ENCODE data around the gene TIMM10. TPM values are rescaled to one million over a fixed set of nuclear protein-coding genes. Genes with fewer than 3 reads are reported as not detected.

TIMM10 gene
- total RNA-seq = 10 to 100 TPM; 82.4 to 86.1 TPM

DNA sequence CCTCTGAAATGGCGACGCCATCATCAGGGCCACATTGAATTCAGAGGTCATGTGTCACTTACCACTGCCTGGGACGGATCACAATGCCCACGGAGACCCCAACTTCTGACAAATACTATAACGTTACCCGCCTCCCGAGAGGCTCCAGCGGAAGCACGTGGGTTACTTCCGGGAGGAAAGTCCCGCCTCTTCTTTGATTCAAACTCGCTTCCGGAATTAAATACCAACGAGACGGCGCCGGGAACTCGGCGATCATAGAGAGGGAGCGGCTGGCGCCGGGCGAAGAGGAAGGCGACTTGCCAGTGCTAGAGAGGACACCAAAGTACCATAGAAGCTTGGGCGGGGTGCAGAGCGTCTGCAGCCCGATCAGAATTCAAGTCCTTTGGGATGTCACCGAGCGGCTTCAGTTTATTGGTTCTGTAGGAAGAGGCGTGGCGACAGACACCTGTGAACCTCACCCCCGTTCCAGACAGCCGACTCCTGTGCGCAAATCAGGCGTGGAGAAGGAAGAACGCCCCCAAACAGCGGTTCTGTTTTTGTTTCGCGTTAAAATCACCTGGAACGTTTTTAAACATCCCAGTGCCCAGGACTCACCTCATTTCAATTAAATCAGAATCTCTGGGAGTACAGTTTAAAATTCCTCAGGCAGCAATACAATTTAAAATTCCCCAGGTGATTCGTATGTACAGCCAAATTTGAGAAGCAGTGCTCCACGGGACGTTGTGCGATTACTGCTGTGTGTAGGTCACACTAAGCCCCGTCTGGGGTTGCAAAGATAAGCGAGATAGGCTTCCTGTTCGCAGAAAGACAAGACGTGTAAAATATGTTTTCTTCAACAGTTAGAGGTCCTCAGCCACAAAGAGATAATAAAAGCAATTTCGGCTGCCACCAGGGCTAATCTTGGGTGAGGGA, at the start of gene TIMM10:
TSS of gene TIMM10 (minus strand) at position 159 of the 912 bp plus-strand sequence. CDS start 565 bp downstream, outside the sequence.
- Mint-ChIP-seq H3K27me3 (no peaks in the 10 kb centered on the region), H3K4me1 (peaks cover 44% of the 10 kb centered on the region), H3K4me3 (peak within 1 kb of the TSS; percentile 84), H3K36me3 (ENCODE audit: low read depth) (peaks cover 26% of the 10 kb centered on the region), H3K9me3 (no peaks in the 10 kb centered on the region), H3K27ac (peak within 1 kb of the TSS; percentile 90)
- CTCF ChIA-PET = interaction anchor here (1.0 to 10.9 kb wide), 10 partner anchors 15 to 270 kb away, joined by 3 to 296 read pairs (median 8); partner anchors contain the start of genes RTN4RL2 and SLC43A1
- DNase-seq = peak; percentile 96
- POLR2A ChIA-PET = interaction anchor here (0.7 to 8.1 kb wide), 9 partner anchors 15 to 211 kb away, joined by 3 to 58 read pairs (median 4); partner anchors contain the start of genes MED19, RTN4RL2, SELENOH and SLC43A1

GRCh38 chr11:57574061-57574460, 43.5 kb upstream of the TIMM10 start:
- no peak for DNase-seq
- no peaks in the 10 kb centered on the region for H3K36me3 Mint-ChIP-seq (ENCODE audit: low read depth)
- H3K27ac Mint-ChIP-seq = no peak overlapping the region
- peaks cover under 1% of the 10 kb centered on the region for H3K4me1 Mint-ChIP-seq
- H3K9me3 Mint-ChIP-seq = no peaks in the 10 kb centered on the region
- POLR2A ChIA-PET = interaction anchor here (1.4 kb wide), 1 partner anchor 67 kb away, joined by 4 read pairs; no protein-coding TSS in a partner anchor
- CTCF ChIA-PET = interaction anchor here (7.4 kb wide), 1 partner anchor 67 kb away, joined by 206 read pairs; no protein-coding TSS in a partner anchor
- peaks cover 15% of the 10 kb centered on the region for H3K27me3 Mint-ChIP-seq
- no peak overlapping the region for H3K4me3 Mint-ChIP-seq

DNA sequence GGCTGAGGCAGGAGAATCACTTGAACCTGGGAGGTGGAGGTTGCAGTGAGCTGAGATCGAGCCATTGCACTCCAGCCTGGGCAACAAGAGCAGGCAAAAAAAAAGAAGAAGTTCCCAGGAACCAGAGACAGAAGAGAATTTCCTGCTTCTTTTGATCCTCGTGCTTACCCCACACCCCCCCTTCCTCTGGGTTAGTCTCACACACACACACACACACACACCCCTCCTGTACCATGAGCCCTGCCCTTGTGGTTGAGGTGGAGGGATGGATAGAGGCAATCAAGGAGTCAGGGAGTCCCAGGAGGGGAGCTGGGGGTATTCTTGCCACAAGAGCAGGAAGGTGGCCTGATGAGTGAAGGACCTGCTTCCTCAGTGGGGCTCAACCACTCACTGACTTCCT, 41.1 kb upstream of the TIMM10 start:
- no peak for DNase-seq
- H3K36me3 Mint-ChIP-seq (ENCODE audit: low read depth) = peaks cover 11% of the 10 kb centered on the region
- no peaks in the 10 kb centered on the region for H3K9me3 Mint-ChIP-seq
- H3K4me1 Mint-ChIP-seq = peaks cover 8% of the 10 kb centered on the region
- ChIA-PET CTCF (interaction anchor here (1.2 to 7.4 kb wide), 3 partner anchors 10 to 78 kb away, joined by 3 to 206 read pairs (median 4); no protein-coding TSS in a partner anchor), POLR2A (no interaction called here)
- peaks cover 10% of the 10 kb centered on the region for H3K27me3 Mint-ChIP-seq
- H3K27ac Mint-ChIP-seq = no peak overlapping the region
- H3K4me3 Mint-ChIP-seq = no peak overlapping the region

GRCh38 chr11:57568330-57568766, 37.8 kb upstream of the TIMM10 start:
- no peaks in the 10 kb centered on the region for H3K9me3 Mint-ChIP-seq
- peak overlapping the region; percentile 98 for H3K27ac Mint-ChIP-seq
- H3K36me3 Mint-ChIP-seq (ENCODE audit: low read depth) = peaks cover 34% of the 10 kb centered on the region
- DNase-seq = peak; percentile 89
- peaks cover 27% of the 10 kb centered on the region for H3K4me1 Mint-ChIP-seq
- H3K4me3 Mint-ChIP-seq = peak overlapping the region; percentile 99
- POLR2A ChIA-PET = interaction anchor here (1.0 to 2.2 kb wide), 14 partner anchors 21 to 1010 kb away, joined by 3 to 15 read pairs (median 5); partner anchors contain the start of genes CLP1, SELENOH, SLC43A1 and TIMM10
- CTCF ChIA-PET = interaction anchor here (0.8 to 7.4 kb wide), 22 partner anchors 9 to 232 kb away, joined by 3 to 206 read pairs (median 4); partner anchors contain the start of genes MED19, SELENOH and YPEL4
- H3K27me3 Mint-ChIP-seq = no peaks in the 10 kb centered on the region

DNA sequence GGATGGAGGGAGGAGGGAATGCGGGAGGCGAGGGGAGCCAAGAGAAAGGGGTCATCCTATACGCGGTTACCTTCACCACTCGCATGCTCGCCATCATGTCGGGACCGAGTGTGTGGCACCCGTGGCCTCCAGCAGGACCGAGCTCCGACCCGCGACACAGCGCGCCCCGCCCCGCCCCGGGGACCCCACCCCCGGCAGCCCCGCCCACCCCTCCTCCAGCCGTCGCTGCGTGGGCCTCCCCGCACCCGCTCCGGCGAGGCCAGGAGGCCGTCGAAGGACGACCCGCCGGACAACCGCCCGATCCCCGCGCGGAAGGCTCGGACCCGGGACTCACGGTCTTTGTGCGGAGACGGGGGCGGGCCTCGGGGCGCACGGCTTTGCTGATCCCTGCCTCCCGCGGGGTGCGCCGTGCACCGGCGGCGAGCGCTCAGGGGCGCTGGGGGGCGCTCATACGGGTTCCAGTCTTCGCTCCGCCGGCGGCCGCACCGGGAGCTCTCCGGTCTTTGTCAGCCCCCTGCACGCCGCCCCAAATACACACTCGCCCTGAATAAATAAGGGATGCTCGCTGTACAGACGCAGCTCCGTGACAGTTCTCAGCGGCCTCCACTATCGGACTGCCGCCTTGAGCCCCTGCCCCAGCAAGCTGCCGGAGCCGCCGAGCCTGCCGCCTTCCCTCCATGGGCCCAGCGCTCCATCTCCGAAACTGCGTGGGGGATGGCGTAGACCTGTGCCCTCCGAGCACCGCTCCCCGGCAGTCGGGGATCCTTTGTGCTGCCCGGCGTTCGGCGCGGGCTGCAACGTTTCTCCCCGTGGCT, 37.2 kb upstream of the TIMM10 start, which contains the start of gene UBE2L6:
TSS of gene UBE2L6 (minus strand) at position 158 of the 815 bp plus-strand sequence. CDS start at position 97, 61 bp downstream.
- CTCF ChIA-PET = interaction anchor here (0.7 to 7.4 kb wide), 25 partner anchors 8 to 233 kb away, joined by 3 to 206 read pairs (median 4); partner anchors contain the start of genes MED19, SELENOH and YPEL4

DNA sequence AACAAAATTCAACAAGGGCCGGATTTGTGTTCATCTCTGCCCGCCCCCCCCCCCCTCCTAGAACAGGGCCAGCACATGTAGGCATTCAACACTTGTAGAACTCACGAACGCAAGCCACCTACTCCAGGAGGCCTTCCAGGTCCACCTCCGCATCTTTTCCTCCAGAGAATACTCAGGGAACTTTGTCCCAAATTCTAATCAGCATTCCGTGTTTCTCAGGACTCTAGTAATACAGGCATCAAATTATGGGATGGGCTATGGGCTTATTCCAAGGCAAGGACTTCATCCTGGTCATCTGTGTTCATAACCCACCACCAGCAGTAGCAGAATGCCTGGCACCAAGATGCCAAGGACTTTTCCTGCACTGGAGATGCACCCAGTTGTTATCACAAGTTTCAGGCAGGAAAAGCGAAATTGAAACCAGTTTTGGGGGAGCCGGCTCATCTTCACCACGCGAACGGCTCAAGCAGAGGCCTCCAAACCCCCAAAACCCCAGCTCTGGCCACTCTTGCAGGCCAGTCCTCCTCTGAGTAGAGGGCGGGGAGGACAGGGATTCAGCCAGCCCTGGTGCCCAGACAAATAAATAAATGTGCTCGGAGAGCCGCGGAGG, 36.5 kb upstream of the TIMM10 start:
- no peaks in the 10 kb centered on the region for H3K27me3 Mint-ChIP-seq
- ChIA-PET POLR2A (interaction anchor here (1.2 to 2.2 kb wide), 9 partner anchors 36 to 1011 kb away, joined by 3 to 15 read pairs (median 5); partner anchors contain the start of genes CLP1, SLC43A1, TIMM10 and YPEL4), CTCF (interaction anchor here (0.7 to 7.4 kb wide), 11 partner anchors 12 to 234 kb away, joined by 3 to 206 read pairs (median 5); no protein-coding TSS in a partner anchor)
- H3K27ac Mint-ChIP-seq = peak overlapping the region; percentile 87
- peak; percentile 54 for DNase-seq
- peaks cover 40% of the 10 kb centered on the region for H3K36me3 Mint-ChIP-seq (ENCODE audit: low read depth)
- no peaks in the 10 kb centered on the region for H3K9me3 Mint-ChIP-seq
- H3K4me1 Mint-ChIP-seq = peaks cover 36% of the 10 kb centered on the region
- peak overlapping the region; percentile 99 for H3K4me3 Mint-ChIP-seq

More for the DNA sequence above, 37.2 kb upstream of the TIMM10 start, which contains the start of gene UBE2L6:
- H3K36me3 Mint-ChIP-seq (ENCODE audit: low read depth) = peaks cover 36% of the 10 kb centered on the region
- peak; percentile 68 for DNase-seq
- peak within 1 kb of the TSS; percentile 99 for H3K4me3 Mint-ChIP-seq
- POLR2A ChIA-PET = interaction anchor here (1.0 to 2.2 kb wide), 14 partner anchors 21 to 1011 kb away, joined by 3 to 15 read pairs (median 5); partner anchors contain the start of genes CLP1, SELENOH, SLC43A1 and TIMM10
- H3K27ac Mint-ChIP-seq = peak within 1 kb of the TSS; percentile 98
- no peaks in the 10 kb centered on the region for H3K27me3 Mint-ChIP-seq
- no peaks in the 10 kb centered on the region for H3K9me3 Mint-ChIP-seq
- H3K4me1 Mint-ChIP-seq = peaks cover 30% of the 10 kb centered on the region

- Mint-ChIP-seq H3K9me3 (no peaks in the 10 kb centered on the region), H3K36me3 (ENCODE audit: low read depth) (peaks cover 46% of the 10 kb centered on the region), H3K4me3 (peak overlapping the region; percentile 99), H3K27me3 (no peaks in the 10 kb centered on the region), H3K4me1 (peaks cover 43% of the 10 kb centered on the region), H3K27ac (peak overlapping the region; percentile 87)
- ChIA-PET CTCF (interaction anchor here (1.2 to 7.4 kb wide), 7 partner anchors 38 to 234 kb away, joined by 3 to 206 read pairs (median 8); no protein-coding TSS in a partner anchor), POLR2A (interaction anchor here (0.7 to 2.2 kb wide), 3 partner anchors 19 to 79 kb away, joined by 3 to 15 read pairs (median 5); partner anchors contain the start of gene SLC43A1)
- DNase-seq = peak; percentile 44
Measured at GRCh38 chr11:57566005-57566904, 35.7 kb upstream of the TIMM10 start.

DNA sequence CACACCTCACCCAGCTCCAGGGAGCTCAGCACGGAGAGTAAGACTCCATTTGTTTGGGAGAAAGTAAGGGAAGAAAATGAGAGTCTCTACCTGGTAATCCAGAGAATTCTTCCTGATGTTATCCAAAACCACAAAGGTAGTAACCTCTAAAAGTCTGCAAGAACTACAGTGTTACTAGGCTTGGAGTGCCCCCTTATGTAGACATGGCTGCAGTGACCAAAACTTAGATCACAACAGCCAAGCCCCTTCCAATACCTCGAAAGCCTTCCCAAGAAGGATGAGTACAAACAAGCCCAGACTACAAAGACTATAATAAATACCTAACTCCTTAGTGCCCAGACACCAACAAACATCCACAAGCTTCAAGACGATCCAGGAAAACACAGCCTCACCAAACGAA, 32.0 kb upstream of the TIMM10 start:
- peak overlapping the region; percentile 50 for H3K27ac Mint-ChIP-seq

GRCh38 chr11:57560146-57560545, 29.6 kb upstream of the TIMM10 start:
- no peak overlapping the region for H3K4me3 Mint-ChIP-seq
- H3K4me1 Mint-ChIP-seq = peaks cover 41% of the 10 kb centered on the region
- H3K36me3 Mint-ChIP-seq (ENCODE audit: low read depth) = peaks cover 77% of the 10 kb centered on the region
- no peak overlapping the region for H3K27ac Mint-ChIP-seq
- ChIA-PET POLR2A (interaction anchor here (1.1 kb wide), 1 partner anchor 117 kb away, joined by 3 read pairs; no protein-coding TSS in a partner anchor), CTCF (interaction anchor here (1.2 to 1.7 kb wide), 2 partner anchors 8 to 67 kb away, joined by 4 to 6 read pairs; partner anchors contain the start of gene UBE2L6)
- no peak for DNase-seq
- no peaks in the 10 kb centered on the region for H3K27me3 Mint-ChIP-seq
- no peaks in the 10 kb centered on the region for H3K9me3 Mint-ChIP-seq

More for the DNA sequence above, 32.0 kb upstream of the TIMM10 start:
- no peak for DNase-seq
- H3K4me3 Mint-ChIP-seq = no peak overlapping the region
- H3K4me1 Mint-ChIP-seq = peaks cover 41% of the 10 kb centered on the region
- H3K27me3 Mint-ChIP-seq = no peaks in the 10 kb centered on the region
- peaks cover 70% of the 10 kb centered on the region for H3K36me3 Mint-ChIP-seq (ENCODE audit: low read depth)
- H3K9me3 Mint-ChIP-seq = no peaks in the 10 kb centered on the region
- ChIA-PET CTCF (no interaction called here), POLR2A (no interaction called here)

GRCh38 chr11:57556041-57556440, 25.5 kb upstream of the TIMM10 start:
- peaks cover 84% of the 10 kb centered on the region for H3K36me3 Mint-ChIP-seq (ENCODE audit: low read depth)
- ChIA-PET POLR2A (no interaction called here), CTCF (interaction anchor here (1.2 kb wide), 1 partner anchor 89 kb away, joined by 4 read pairs; no protein-coding TSS in a partner anchor)
- no peaks in the 10 kb centered on the region for H3K27me3 Mint-ChIP-seq
- DNase-seq = no peak
- no peak overlapping the region for H3K4me3 Mint-ChIP-seq
- H3K9me3 Mint-ChIP-seq = no peaks in the 10 kb centered on the region
- H3K4me1 Mint-ChIP-seq = peaks cover 9% of the 10 kb centered on the region
- H3K27ac Mint-ChIP-seq = no peak overlapping the region

Data from activated CD4-positive, alpha-beta memory T cell treated with anti-CD3 and anti-CD28 coated beads, Interleukin-2, amount 10 ng/mL, durations not matched to agents 7 days and 5 days (primary cell).